ENCODE results near the gene P3H4.

- TF ChIP-seq CTCF (IDR thresholded peaks at IDR 0.05) (no peak), POLR2AphosphoS5 (IDR thresholded peaks at IDR 0.05) (no peak), POLR2A (IDR thresholded peaks at IDR 0.05) (no peak), EP300 (IDR thresholded peaks at IDR 0.05) (no peak)
Measured at GRCh38 chr17:41835800-41836549, 24.2 kb upstream of the P3H4 start, which contains the start of gene NT5C3B.

Measured in suprapubic skin (tissue), 4 donors.